Activated T-cell treated with anti-CD3 and anti-CD28 coated beads, Interleukin-2, amount 50 U/mL, for 72 hours (primary cell): Measurements from ENCODE around the gene LTA4H. TPM values are rescaled to one million over a fixed set of nuclear protein-coding genes. Genes with fewer than 3 reads are reported as not detected.

Experiments used
- ATAC-seq, 2 donors: fragments of 150-1000 bp; cut with Tn5 transposase; replicated peaks in 1 of 2; 2 replicates each; pipeline ENCODE4 v1.10.0; 2021; ENCODE audit warnings: moderate library complexity in 2 of 2, mild to moderate bottlenecking in 1 of 2
- DNase-seq, 2 donors: peaks; one replicate each; pipeline ENCODE4 v3.0.0; 2021 to 2022; ENCODE audit warnings: mixed read lengths in 1 of 2
- H3K27ac Mint-ChIP-seq: one replicate; pipeline ENCODE4 v1.8.0; 2022; ENCODE audit warnings: mild to moderate bottlenecking, moderate library complexity, mixed read lengths
- H3K27me3 Mint-ChIP-seq: one replicate; pipeline ENCODE4 v1.8.0; 2022; ENCODE audit warnings: low read depth, mixed read lengths
- H3K36me3 Mint-ChIP-seq, 2 donors: one replicate each; pipeline ENCODE4 v1.8.0; 2022; ENCODE audit warnings: mixed read lengths in 2 of 2, mild to moderate bottlenecking in 1 of 2; ENCODE audit not compliant: insufficient read depth in 2 of 2
- H3K4me1 Mint-ChIP-seq: one replicate; pipeline ENCODE4 v1.8.0; 2022; ENCODE audit warnings: low read depth, mixed read lengths
- H3K4me3 Mint-ChIP-seq, 2 donors: one replicate each; pipeline ENCODE4 v1.8.0; 2022; ENCODE audit warnings: mild to moderate bottlenecking in 2 of 2, mixed read lengths in 2 of 2, moderate library complexity in 2 of 2
- H3K9me3 Mint-ChIP-seq, 2 donors: one replicate each; pipeline ENCODE4 v1.8.0; 2022; ENCODE audit warnings: mixed read lengths in 2 of 2
- total RNA-seq, 2 donors: library from RNA; stranded (reverse); gene quantifications; one replicate each; pipeline ENCODE4 v1.2.3, GENCODE V29; 2022

LTA4H gene
- total RNA-seq, 2 donors from 2014 or later = 115 to 116 TPM

DNA sequence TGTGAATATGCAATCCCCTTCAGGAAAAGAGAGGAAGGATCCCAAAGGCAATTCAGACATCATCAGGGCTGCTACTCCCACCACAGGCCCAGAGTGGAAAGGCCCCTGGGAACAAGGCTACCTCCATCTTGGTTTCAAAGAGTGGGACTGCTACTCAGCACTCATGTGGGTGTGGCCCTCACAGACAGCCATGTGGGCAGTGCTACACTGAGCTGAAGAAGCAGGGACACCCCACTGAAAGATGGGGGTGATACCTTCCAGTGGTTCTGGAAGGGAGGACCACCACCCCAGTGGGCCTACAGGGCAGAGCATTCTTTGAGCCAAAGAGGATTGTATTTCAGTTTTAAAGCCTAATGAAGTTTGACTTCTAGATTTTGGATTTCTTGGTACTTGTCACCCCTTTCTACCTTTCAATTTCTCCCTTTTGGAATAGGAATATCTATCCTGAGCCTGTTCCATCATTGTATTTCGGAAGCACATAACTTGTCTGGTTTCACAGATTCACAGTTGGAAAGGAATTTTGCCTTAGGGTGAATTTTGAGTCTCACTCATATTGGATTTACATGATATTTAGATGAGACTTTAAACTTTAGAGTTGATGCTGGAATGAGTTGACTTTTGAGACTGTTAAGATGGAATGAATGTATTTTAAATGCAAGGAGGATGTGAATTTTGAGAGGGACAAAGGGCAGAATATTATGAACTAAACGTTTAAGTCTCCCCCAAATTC lies 16.5 kb upstream of the LTA4H start:
- no peak for DNase-seq
- Mint-ChIP-seq H3K9me3 (peaks cover 0 to 3% of the 10 kb centered on the region in 2 donors), H3K27me3 (no peaks in the 10 kb centered on the region), H3K4me3 (no peak overlapping the region), H3K27ac (no peak overlapping the region), H3K4me1 (peaks cover 27% of the 10 kb centered on the region), H3K36me3 (peaks cover 0 to 7% of the 10 kb centered on the region in 2 donors)
- no peak for ATAC-seq

- H3K27ac Mint-ChIP-seq = no peak overlapping the region
- H3K4me3 Mint-ChIP-seq = no peak overlapping the region
- H3K4me1 Mint-ChIP-seq = peaks cover 45% of the 10 kb centered on the region
- no peaks in the 10 kb centered on the region for H3K27me3 Mint-ChIP-seq
- no peak for ATAC-seq
- H3K36me3 Mint-ChIP-seq = peaks cover 0 to 7% of the 10 kb centered on the region in 2 donors
- peaks cover 0 to 3% of the 10 kb centered on the region in 2 donors for H3K9me3 Mint-ChIP-seq
- no peak for DNase-seq
Measured at GRCh38 chr12:96050139-96050538, 14.8 kb upstream of the LTA4H start.

DNA sequence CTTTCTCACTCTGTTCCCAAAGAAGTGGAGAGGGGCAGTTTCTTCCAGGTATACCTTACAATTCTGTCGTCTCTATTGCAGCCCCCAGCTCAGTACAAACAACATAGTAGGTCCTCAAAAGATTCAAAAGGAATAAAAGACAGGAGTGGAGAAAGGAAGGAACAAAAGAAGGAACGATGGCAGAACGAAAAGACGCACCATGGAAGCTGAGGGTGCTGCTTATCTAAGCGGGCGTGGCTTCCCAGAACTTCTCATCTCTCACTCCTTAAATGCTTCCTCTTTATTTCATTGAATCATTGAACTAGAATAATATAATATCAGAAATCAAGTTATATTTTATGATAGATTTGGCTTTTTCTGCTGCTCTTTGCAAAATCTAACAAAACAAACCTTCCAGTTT lies 13.7 kb upstream of the LTA4H start:
- Mint-ChIP-seq H3K4me3 (no peak overlapping the region), H3K27ac (no peak overlapping the region), H3K4me1 (peaks cover 55% of the 10 kb centered on the region), H3K9me3 (peaks cover 0 to 3% of the 10 kb centered on the region in 2 donors), H3K27me3 (no peaks in the 10 kb centered on the region), H3K36me3 (peaks cover 1 to 7% of the 10 kb centered on the region in 2 donors)
- DNase-seq (no peak), ATAC-seq (no peak)

DNA sequence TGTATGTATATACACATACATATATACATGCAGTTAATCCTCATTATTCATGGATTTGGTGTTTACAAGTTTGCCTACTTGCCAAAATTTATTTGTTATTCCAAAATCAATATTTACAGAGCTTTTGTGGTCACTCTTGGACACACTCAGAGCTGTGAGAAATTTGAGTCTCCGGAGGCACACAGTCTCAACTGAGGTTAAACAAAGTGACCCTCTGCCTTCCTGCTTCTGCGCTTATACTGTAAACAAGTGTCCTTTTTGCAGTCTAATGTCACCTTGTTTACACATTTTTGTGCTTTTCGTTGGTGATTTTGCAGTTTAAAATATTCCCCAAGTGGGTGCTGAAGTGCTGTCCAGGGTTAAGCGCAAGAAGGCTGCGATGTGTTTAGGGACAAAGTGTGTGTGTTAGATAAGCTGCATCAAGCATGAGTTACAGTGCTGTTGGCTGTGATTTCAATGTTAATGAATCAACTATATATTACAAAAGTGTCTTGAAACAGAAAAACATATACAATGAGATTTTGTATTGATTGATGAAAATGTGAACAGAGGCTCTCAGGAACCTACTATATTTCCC lies 13.1 kb upstream of the LTA4H start:
- DNase-seq = no peak
- H3K4me3 Mint-ChIP-seq = peak overlapping the region; percentile 66 to 69
- peaks cover 62% of the 10 kb centered on the region for H3K4me1 Mint-ChIP-seq
- H3K9me3 Mint-ChIP-seq = peaks cover 0 to 3% of the 10 kb centered on the region in 2 donors
- peaks cover 4 to 7% of the 10 kb centered on the region in 2 donors for H3K36me3 Mint-ChIP-seq
- peak overlapping the region; percentile 93 for H3K27ac Mint-ChIP-seq
- ATAC-seq = no peak
- H3K27me3 Mint-ChIP-seq = no peaks in the 10 kb centered on the region

DNA sequence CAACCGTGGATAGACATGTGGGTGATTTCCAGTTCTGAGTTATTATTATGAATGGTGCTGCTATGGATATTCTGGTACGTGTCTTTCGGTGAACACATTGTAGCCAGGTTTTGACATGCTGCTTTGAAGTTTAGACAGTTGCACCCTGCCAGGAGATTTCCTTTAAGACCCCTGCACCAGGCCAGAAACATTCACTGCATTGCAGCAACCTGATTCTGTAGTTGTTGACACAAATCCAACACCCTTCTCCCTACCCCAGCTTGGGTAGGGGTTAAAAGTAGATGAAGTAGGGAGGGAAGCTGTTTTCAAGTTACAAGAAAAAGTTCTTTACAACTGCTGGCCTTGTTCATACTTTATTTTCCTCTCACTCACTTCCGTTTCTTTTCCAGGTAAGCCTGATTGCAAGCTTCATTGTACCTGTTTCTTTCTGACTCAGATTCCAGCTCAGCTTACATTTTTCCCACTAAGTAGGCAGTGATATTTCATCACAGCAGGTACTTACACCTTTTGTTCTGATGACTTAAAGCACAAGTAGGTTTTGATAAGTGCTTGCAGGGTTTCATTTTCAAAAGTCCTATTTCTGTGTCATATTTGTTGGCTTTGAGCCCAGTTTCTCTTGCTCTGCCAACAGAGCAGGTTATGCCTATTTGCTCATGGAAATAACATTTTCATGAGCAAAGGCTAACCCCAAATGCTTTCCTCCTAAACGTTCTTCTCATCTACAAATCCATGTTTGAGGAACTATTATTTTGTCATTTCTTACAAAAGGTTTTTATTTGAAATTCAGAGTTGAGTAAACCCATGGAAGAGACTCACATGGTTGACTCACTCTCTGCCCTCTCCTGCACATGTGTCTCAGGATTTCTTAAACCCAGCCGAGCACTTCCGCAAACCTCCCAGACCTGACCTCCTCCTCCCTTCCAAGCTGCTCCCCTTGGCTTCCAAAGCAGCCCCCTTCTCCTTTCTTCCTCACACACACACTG lies 12.1 kb upstream of the LTA4H start:
- Mint-ChIP-seq H3K9me3 (peaks cover 0 to 3% of the 10 kb centered on the region in 2 donors), H3K4me3 (peak overlapping the region; percentile 66 to 69), H3K27me3 (no peaks in the 10 kb centered on the region), H3K4me1 (peaks cover 63% of the 10 kb centered on the region), H3K36me3 (peaks cover 4 to 7% of the 10 kb centered on the region in 2 donors), H3K27ac (peak overlapping the region; percentile 93)
- DNase-seq (peak; percentile 29 to 53), ATAC-seq (peak; percentile 83 to 85)

- ATAC-seq = peak; percentile 8 to 32
- Mint-ChIP-seq H3K9me3 (peaks cover 0 to 3% of the 10 kb centered on the region in 2 donors), H3K4me3 (peak overlapping the region; percentile 66 to 69), H3K36me3 (peaks cover 4% of the 10 kb centered on the region in 2 donors), H3K27me3 (no peaks in the 10 kb centered on the region), H3K4me1 (peaks cover 63% of the 10 kb centered on the region), H3K27ac (peak overlapping the region; percentile 93)
- DNase-seq = no peak
Measured at GRCh38 chr12:96046543-96047228, 11.3 kb upstream of the LTA4H start.

DNA sequence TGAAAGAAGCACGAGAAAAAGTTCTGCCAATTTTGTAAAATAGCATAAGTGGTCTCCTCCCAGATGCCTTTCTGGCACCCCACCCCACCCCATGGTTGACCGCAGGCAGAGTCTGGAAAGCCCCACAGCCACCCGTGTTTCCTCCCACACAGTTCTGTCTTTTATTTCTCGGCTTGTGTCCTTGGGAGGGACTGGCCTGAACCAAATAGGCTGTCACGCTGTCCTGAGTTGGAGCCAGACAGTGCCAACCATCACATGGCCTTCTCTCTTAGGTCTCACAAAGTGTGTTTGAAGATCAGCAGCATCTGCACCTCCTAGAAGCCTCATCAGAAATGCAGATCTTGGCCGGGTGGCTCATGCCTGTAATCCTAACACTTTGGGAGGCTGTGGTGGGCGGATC lies 10.2 kb upstream of the LTA4H start:
- no peak overlapping the region for H3K27ac Mint-ChIP-seq
- no peak overlapping the region for H3K4me3 Mint-ChIP-seq

DNA sequence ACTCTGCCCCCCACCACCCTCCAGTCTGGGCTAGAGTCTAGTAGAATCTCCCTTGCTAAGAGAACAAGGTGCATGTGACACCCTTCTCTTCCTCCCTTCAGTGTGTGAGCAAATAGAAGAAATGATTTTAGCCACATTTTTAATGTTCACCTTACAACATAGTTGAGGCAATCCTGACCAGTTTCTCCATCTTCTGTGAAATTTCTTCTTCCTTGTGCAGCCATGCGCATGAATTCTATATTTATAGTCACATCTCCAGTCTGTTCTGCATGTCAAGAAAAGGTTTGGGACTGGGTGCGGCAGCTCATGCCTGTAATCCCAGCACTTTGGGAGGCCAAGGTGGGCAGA lies 9.5 kb upstream of the LTA4H start:
- no peaks in the 10 kb centered on the region for H3K9me3 Mint-ChIP-seq
- H3K27ac Mint-ChIP-seq = peak overlapping the region; percentile 67
- DNase-seq (no peak), ATAC-seq (no peak)
- peak overlapping the region; percentile 33 for H3K4me3 Mint-ChIP-seq
- H3K27me3 Mint-ChIP-seq = no peaks in the 10 kb centered on the region
- H3K4me1 Mint-ChIP-seq = peaks cover 63% of the 10 kb centered on the region
- H3K36me3 Mint-ChIP-seq = peaks cover 0 to 5% of the 10 kb centered on the region in 2 donors

More for the DNA sequence above, 10.2 kb upstream of the LTA4H start:
- DNase-seq = no peak
- Mint-ChIP-seq H3K36me3 (peaks cover 4 to 5% of the 10 kb centered on the region in 2 donors), H3K27me3 (no peaks in the 10 kb centered on the region), H3K9me3 (peaks cover 0 to 1% of the 10 kb centered on the region in 2 donors), H3K4me1 (peaks cover 63% of the 10 kb centered on the region)
- no peak for ATAC-seq

DNA sequence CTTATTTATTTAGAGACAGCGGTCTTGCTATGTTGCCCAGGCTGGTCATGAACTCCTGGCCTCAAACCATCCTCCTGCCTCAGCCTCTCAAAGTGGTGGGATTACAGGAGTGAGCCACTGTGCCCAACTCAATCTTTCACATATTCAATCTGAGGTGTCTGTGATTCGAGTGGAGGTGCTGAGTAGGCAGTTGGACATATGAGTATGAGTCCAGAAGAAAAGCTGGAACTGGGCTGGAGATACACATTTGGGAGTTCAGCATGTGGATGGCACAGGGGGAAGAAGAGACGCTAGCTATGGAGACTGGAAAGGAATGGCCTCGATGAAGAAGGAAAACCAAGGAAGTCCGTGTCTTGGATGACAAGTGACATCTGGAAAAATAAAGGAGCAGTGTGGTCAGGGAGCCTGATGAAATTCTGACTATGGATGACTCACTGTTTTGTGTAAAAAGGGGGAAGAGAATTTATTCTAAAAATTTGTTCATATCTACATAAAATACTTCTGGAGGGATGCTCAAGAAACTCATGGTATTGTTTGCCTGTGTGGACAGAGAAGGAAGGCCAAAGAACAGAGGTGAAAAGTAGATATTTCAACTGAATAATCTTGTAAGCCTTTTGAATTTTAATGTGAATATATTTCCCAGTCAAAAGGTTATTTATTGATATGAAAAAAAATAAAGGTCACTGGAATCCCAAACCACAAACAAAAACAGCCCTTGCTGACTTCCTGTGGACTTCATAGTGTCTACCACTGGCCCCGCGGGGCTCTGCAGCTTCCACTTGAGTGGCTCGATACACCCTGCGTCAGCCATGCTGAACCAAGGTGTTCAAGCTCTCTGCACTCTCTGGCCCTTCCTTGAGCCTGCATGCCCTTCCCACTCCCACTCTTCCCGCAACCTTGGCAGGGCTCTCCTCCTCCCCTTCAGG lies 8.9 kb upstream of the LTA4H start:
- H3K27me3 Mint-ChIP-seq = no peaks in the 10 kb centered on the region
- peak overlapping the region in 1 of 2 donors; percentile 7 for H3K4me3 Mint-ChIP-seq
- peaks cover 0 to 5% of the 10 kb centered on the region in 2 donors for H3K36me3 Mint-ChIP-seq
- no peak overlapping the region for H3K27ac Mint-ChIP-seq
- H3K9me3 Mint-ChIP-seq = no peaks in the 10 kb centered on the region
- no peak for ATAC-seq
- no peak for DNase-seq
- peaks cover 59% of the 10 kb centered on the region for H3K4me1 Mint-ChIP-seq

DNA sequence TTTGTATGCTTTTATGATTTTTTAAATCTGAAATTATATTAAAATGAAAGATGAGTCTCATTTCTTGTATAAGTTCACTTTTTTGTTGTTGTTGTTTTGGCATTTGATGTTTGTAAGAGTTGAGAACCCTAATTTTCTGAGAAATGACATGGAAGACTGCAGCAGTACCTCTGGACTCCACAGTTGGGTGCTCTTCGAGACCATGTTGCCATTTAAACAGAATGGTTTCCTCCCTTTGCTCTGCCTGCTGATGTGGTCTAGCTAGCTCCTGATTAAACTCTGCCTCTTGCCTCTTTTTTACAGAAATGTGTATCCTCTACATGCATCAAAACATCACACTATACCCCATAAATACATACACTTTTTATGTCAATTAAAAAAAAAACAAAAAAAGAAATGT lies 5.8 kb upstream of the LTA4H start:
- Mint-ChIP-seq H3K9me3 (no peaks in the 10 kb centered on the region), H3K4me1 (peaks cover 28% of the 10 kb centered on the region), H3K4me3 (no peak overlapping the region), H3K36me3 (peaks cover 0 to 5% of the 10 kb centered on the region in 2 donors), H3K27ac (no peak overlapping the region), H3K27me3 (no peaks in the 10 kb centered on the region)
- DNase-seq (no peak), ATAC-seq (no peak)

DNA sequence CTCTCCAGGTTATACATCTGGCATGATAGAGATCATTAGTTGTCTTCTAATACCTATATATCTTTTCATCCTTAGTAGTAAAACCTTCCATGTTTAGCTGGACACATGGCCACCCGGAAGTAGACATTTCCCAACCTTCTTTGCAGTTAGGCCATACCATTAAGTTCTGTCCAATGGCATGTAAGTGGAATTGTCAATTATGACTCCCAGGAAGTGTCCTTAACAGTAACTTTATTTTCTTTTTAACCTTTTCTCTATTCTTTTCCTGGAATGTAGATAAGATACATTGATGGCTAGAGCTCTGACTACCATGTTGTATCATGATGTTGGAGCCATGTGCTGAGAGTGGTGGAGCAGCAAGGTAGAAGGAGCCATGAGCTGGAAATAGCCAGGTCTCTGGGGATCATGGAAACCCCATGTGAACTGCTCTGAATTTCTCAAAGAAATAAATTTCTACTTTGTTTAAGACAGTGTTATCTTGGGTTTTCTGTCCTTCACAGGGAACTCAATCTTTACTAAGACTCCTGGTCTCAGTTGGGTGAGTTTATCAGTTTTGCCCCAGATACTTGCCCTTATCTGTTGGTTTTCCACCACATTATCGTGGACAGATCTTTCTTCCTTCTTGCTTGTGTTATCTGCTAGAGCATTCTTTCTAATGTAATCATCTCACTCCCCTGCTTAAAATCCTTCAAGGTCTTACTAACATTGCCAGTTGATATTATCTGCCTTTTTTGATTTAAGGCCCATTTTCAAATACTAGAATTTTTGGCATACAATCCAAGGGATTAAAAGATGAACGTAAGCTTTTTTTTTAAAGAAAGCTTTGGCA lies 5.1 kb upstream of the LTA4H start:
- Mint-ChIP-seq H3K27me3 (no peaks in the 10 kb centered on the region), H3K4me3 (no peak overlapping the region), H3K27ac (no peak overlapping the region), H3K4me1 (peaks cover 22% of the 10 kb centered on the region), H3K36me3 (peaks cover 0 to 5% of the 10 kb centered on the region in 2 donors), H3K9me3 (no peaks in the 10 kb centered on the region)
- no peak for ATAC-seq
- DNase-seq = no peak
